Measurements from ENCODE around the gene ECE1. TPM values are rescaled to one million over a fixed set of nuclear protein-coding genes. Genes with fewer than 3 reads are reported as not detected.

ECE1 gene
- total and polyA plus RNA-seq, 2 of the 13 experiments (the other 11 are each of a cell fraction or from before 2014, with no cell fraction given) = 13.5 to 21.2 TPM

DNA sequence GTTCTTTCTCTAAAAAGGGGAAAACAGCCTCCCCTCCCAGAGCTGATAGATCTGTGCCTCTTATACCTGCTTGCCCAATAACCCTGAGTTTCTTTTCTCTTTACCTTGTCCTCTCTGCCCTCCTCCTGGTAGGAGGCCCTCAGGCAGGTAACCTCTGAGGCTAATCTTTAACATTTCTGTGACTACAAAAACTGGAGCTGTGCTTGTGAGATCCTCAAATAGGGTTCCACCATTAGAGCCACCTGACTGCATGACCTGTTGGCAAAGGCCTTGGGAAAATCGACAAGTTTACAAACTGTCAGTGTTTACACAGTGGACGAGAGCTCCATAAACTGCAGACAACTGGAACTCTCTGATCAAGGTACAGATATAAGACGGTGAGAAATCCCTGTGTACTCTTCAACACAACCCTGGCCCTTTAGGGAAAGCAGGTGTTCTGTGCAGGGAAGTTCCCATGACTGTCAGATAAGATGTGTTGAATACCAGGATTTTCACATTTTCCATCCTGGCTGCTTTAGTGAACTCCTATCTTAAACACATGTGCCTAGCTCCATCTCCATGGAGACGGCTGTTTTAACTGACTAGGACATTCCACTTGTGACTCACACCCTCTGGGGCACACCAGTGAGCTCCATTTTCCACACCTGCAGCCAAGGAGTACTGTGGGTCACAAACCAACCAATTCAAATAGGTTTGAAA, 38.3 kb downstream of the ECE1 start (continued):
- TF ChIP-seq HIC2 (CRISPR knock-in tag; IDR thresholded peaks at IDR 0.05; ENCODE audit: low read depth) (no peak), ZNF235 (CRISPR knock-in tag; IDR thresholded peaks at IDR 0.05; ENCODE audit: borderline replicate concordance) (no peak), PPARG (CRISPR knock-in tag; conservative IDR thresholded peaks at IDR 0.05) (peak; percentile 46; the same call in 1 of the 2 replicates), RFX3 (CRISPR knock-in tag; IDR thresholded peaks at IDR 0.05) (peak; percentile 60), TARDBP (CRISPR knock-in tag; IDR thresholded peaks at IDR 0.05) (peak; percentile 78; the same call in 1 of the 2 replicates), ZNF329 (CRISPR knock-in tag; IDR thresholded peaks at IDR 0.05; ENCODE audit: low read depth) (no peak), CHCHD3 (CRISPR knock-in tag; IDR thresholded peaks at IDR 0.05) (no peak), THAP9 (CRISPR knock-in tag; IDR thresholded peaks at IDR 0.05; ENCODE audit: borderline replicate concordance) (no peak), PAXIP1 (CRISPR knock-in tag; conservative IDR thresholded peaks at IDR 0.05) (peak; percentile 98), ATM (IDR thresholded peaks at IDR 0.05; ENCODE audit: borderline replicate concordance) (no peak), FUBP1 (CRISPR knock-in tag; IDR thresholded peaks at IDR 0.05; ENCODE audit: borderline replicate concordance) (no peak)
- TF ChIP-seq, protein P1, sequence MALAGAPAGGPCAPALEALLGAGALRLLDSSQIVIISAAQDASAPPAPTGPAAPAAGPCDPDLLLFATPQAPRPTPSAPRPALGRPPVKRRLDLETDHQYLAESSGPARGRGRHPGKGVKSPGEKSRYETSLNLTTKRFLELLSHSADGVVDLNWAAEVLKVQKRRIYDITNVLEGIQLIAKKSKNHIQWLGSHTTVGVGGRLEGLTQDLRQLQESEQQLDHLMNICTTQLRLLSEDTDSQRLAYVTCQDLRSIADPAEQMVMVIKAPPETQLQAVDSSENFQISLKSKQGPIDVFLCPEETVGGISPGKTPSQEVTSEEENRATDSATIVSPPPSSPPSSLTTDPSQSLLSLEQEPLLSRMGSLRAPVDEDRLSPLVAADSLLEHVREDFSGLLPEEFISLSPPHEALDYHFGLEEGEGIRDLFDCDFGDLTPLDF (CRISPR knock-in tag; IDR thresholded peaks at IDR 0.05) = no peak
- TF ChIP-seq, protein P2, sequence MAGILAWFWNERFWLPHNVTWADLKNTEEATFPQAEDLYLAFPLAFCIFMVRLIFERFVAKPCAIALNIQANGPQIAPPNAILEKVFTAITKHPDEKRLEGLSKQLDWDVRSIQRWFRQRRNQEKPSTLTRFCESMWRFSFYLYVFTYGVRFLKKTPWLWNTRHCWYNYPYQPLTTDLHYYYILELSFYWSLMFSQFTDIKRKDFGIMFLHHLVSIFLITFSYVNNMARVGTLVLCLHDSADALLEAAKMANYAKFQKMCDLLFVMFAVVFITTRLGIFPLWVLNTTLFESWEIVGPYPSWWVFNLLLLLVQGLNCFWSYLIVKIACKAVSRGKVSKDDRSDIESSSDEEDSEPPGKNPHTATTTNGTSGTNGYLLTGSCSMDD (CRISPR knock-in tag; IDR thresholded peaks at IDR 0.05) = no peak
- TF ChIP-seq, protein P3, sequence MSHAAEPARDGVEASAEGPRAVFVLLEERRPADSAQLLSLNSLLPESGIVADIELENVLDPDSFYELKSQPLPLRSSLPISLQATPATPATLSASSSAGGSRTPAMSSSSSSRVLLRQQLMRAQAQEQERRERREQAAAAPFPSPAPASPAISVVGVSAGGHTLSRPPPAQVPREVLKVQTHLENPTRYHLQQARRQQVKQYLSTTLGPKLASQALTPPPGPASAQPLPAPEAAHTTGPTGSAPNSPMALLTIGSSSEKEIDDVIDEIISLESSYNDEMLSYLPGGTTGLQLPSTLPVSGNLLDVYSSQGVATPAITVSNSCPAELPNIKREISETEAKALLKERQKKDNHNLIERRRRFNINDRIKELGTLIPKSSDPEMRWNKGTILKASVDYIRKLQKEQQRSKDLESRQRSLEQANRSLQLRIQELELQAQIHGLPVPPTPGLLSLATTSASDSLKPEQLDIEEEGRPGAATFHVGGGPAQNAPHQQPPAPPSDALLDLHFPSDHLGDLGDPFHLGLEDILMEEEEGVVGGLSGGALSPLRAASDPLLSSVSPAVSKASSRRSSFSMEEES (CRISPR knock-in tag; IDR thresholded peaks at IDR 0.05) = peak; percentile 86

Measured in HepG2 (cell line).